Heart right ventricle (tissue), 16 donors: ENCODE measurements around the gene CLCN2. TPM values are rescaled to one million over a fixed set of nuclear protein-coding genes. Genes with fewer than 3 reads are reported as not detected.

Source experiments
- ATAC-seq, 8 donors: fragments of 200-7000 bp; cut with Tn5 transposase; one replicate each; pipeline ENCODE4 v1.9.1; 2020; ENCODE audit warnings: mild to moderate bottlenecking in 8 of 8, moderate library complexity in 8 of 8, moderate number of reproducible peaks in 1 of 8
- DNase-seq, 2 donors: peaks; one replicate each; pipeline ENCODE4 v3.0.0-alpha.2; 2020
- H3K27ac ChIP-seq, 10 donors: fragments of 200-600 bp; sonication (generic) in 2 of 10; one replicate each; pipeline versions ENCODE4 v1.5.0 to v1.8.0; 2020 to 2022; ENCODE audit warnings: mild to moderate bottlenecking in 3 of 10
- H3K27me3 ChIP-seq, 7 donors: fragments of 200-600 bp; one replicate each; pipeline ENCODE4 v1.8.0; 2021 to 2022; ENCODE audit warnings: mild to moderate bottlenecking in 2 of 7
- H3K36me3 ChIP-seq, 9 donors: fragments of 200-600 bp; sonication (generic) in 1 of 9; one replicate each; pipeline versions ENCODE4 v1.5.0 to v1.8.0; 2020 to 2022; ENCODE audit warnings: mild to moderate bottlenecking in 2 of 9
- H3K4me1 ChIP-seq, 9 donors: fragments of 200-600 bp; sonication (generic) in 1 of 9; one replicate each; pipeline versions ENCODE4 v1.5.0 to v1.8.0; 2020 to 2022; ENCODE audit warnings: mild to moderate bottlenecking in 4 of 9
- H3K4me3 ChIP-seq, 10 donors: fragments of 200-600 bp; sonication (generic) in 2 of 10; one replicate each; pipeline versions ENCODE4 v1.5.0 to v1.8.0; 2020 to 2022; ENCODE audit warnings: mild to moderate bottlenecking in 7 of 10, moderate library complexity in 2 of 10
- H3K9me3 ChIP-seq, 11 donors: fragments of 200-600 bp in 10 of 11; sonication (generic) in 2 of 11; one replicate each; pipeline versions ENCODE4 v1.5.0 to v1.8.0; 2013 to 2022; ENCODE audit warnings: mild to moderate bottlenecking in 2 of 11, control low read depth in 1 of 11, moderate library complexity in 1 of 11
- CTCF ChIP-seq, 9 donors: fragments of 200-600 bp; sonication (generic) in 2 of 9; IDR thresholded peaks; one replicate each; pipeline versions ENCODE4 v1.5.0 to v1.8.0; 2021 to 2022; ENCODE audit warnings: antibody characterized with exemption in 9 of 9, mild to moderate bottlenecking in 5 of 9, moderate library complexity in 1 of 9
- WGBS, 2 donors: extraction: QIAGEN DNeasy Blood & Tissue Kit; methylation state at CpG; one replicate each; pipeline ENCODE4 v1.1.7; 2013; ENCODE audit warnings: inconsistent platforms in 1 of 2; 5-methylcytosine and 5-hydroxymethylcytosine counted together
- intact Hi-C, 10 donors: fragments of 100-400 bp; cut with DNase I; formaldehyde crosslinking; loops; one replicate each; pipeline versions ENCODE4 v1.11.1 to v1.14.2; 2022
- polyA plus RNA-seq, 2 donors: library from polyadenylated mRNA; stranded (reverse); fragments of 200-250 nt; gene quantifications; one replicate each; pipeline ENCODE4 v1.2.3, GENCODE V29; 2013
- total RNA-seq, 10 donors: library from RNA; stranded (reverse); fragmentation: NEBNext Ultra II Directional in 3 of 10; extraction: Animal tissue kit (Norgen Biotek cat#: 25700) in 3 of 10; gene quantifications; one replicate each; pipeline versions ENCODE4 v1.2.1 to v1.2.4, GENCODE V29; 2021 to 2023
- donor health status: Arrhythmogenic right ventricular cardiomyopathy.
- donor health status: ischemic (EF 13 %, LVEDD 7.1; RV severe dilation, severe dysfunction).
- donor health status: healthy with polysubstance abuse.
- donor health status: DM: no; HTN: yes; CAD: no.
- donor health status: DM: no; HTN: no; CAD: no.
- donor health status: ischemic (EF 25% LVEDD 6.9; RV normal size, moderate dysfunction).
- donor health status: ischemic (EF 25% LVEDD 5.7; RV mildly dilated, moderate dysfunction).
- donor health status: healthy.
- donor health status: DM: yes; HTN: yes; CAD: no.
- donor health status: Ischemic cardiomyopathy.
- donor health status: ischemic (EF 35%, LVEDD 5.7; RV mildly dilated, moderate dysfunction).
- donor health status: nonischemic (EF 11% LVEDD 7.7; RV severe dilation, severe dysfunction).
- donor health status: DM: yes; HTN: yes; CAD: no.
- donor health status: PGD.
- donor health status: ischemic (EF 29% LVEDD 5.4; RV normal size, mild dysfunction).
- donor health status: nonischemic (EF 23%, LVEDD 6.1; RV moderate dilation, normal function).

Gene CLCN2
- total and polyA plus RNA-seq, 12 donors, result 1.3 to 8.4 (median 2.4) TPM

GRCh38 chr3:184296616-184297015 lies 64.8 kb downstream of the CLCN2 start:
- peaks cover 5 to 24% (median 16%) of the 10 kb centered on the region in 9 donors for H3K4me1 ChIP-seq
- H3K4me3 ChIP-seq, result no peak overlapping the region
- intact Hi-C loops, result loop anchor here in 4 of 10 donors (5.0 to 10.0 kb wide), 5 partner anchors 49 to 402 kb away; partner anchors contain the start of genes ABCF3 (in 1 of the 4), ALG3 (in 1 of the 4) and EEF1AKMT4 (in 1 of the 4)
- H3K36me3 ChIP-seq, result peaks cover 0 to 16% (median 13%) of the 10 kb centered on the region in 9 donors
- ATAC-seq, result no peak
- H3K27ac ChIP-seq, result no peak overlapping the region
- TF ChIP-seq CTCF (IDR thresholded peaks at IDR 0.05), result no peak
- WGBS, 2 donors, result 79 to 81% methylated on average over 7 of the region's 7 CpGs
- no peaks in the 10 kb centered on the region for H3K9me3 ChIP-seq
- H3K27me3 ChIP-seq, result peaks cover 0 to 4% (median 0%) of the 10 kb centered on the region in 7 donors
- DNase-seq, result no peak

Other genes starting within 250 kb of the CLCN2 start
- 10 to 100 TPM; 26.8 to 37.3 (median 31.6) TPM for gene EIF2B5, start 226.2 kb downstream of the CLCN2 start, total RNA-seq
- 10 to 100 TPM; 30.6 to 44.6 TPM for gene EIF2B5, start 226.2 kb downstream of the CLCN2 start, polyA plus RNA-seq
- 10 to 100 TPM; 52.6 to 81.7 (median 68.6) TPM for gene DVL3, start 206.2 kb downstream of the CLCN2 start, total RNA-seq
- gene DVL3, start 206.2 kb downstream of the CLCN2 start, polyA plus RNA-seq, result 10 to 100 TPM; 37.5 to 42.0 TPM
- gene AP2M1, start 186.8 kb downstream of the CLCN2 start, total RNA-seq, result 100 to 1,000 TPM; 263 to 371 (median 321) TPM
- gene AP2M1, start 186.8 kb downstream of the CLCN2 start, polyA plus RNA-seq, result 100 to 1,000 TPM; 187 to 390 TPM
- gene ABCF3, start 175.4 kb downstream of the CLCN2 start, total RNA-seq, result 10 to 100 TPM; 60.1 to 90.7 (median 68.3) TPM
- 10 to 100 TPM; 78.0 to 87.9 TPM for gene ABCF3, start 175.4 kb downstream of the CLCN2 start, polyA plus RNA-seq
- gene VWA5B2, start 132.0 kb downstream of the CLCN2 start, total RNA-seq, result under 1 TPM in 1 of 10 donors, not detected in 9; 0.09 TPM
- under 1 TPM in 1 of 2 donors, not detected in 1; 0.03 TPM for gene VWA5B2, start 132.0 kb downstream of the CLCN2 start, polyA plus RNA-seq
- 10 to 100 TPM; 10.7 to 25.1 (median 13.3) TPM for gene ALG3, start 112.6 kb downstream of the CLCN2 start, total RNA-seq
- gene ALG3, start 112.6 kb downstream of the CLCN2 start, polyA plus RNA-seq, result 10 to 100 TPM; 16.8 to 63.6 TPM
- gene EEF1AKMT4, start 111.9 kb downstream of the CLCN2 start, total RNA-seq, result 1 to 10 TPM in 7 of 10 donors, under 1 TPM in 3; 0.49 to 2.3 (median 1.1) TPM
- gene EEF1AKMT4, start 111.9 kb downstream of the CLCN2 start, polyA plus RNA-seq, result 10 to 100 TPM in 1 of 2 donors, under 1 TPM in 1; 0.95 to 19.4 TPM
- gene CAMK2N2, start 100.1 kb downstream of the CLCN2 start, total RNA-seq, result under 1 TPM in 3 of 10 donors, not detected in 7; 0.20 to 0.30 (median 0.25) TPM
- under 1 TPM in 1 of 2 donors, not detected in 1; 0.12 TPM for gene CAMK2N2, start 100.1 kb downstream of the CLCN2 start, polyA plus RNA-seq
- under 1 TPM in 2 of 10 donors, not detected in 8; 0.20 to 0.28 TPM for gene ECE2, start 85.6 kb downstream of the CLCN2 start, total RNA-seq
- not detected for gene ECE2, start 85.6 kb downstream of the CLCN2 start, polyA plus RNA-seq
- 100 to 1,000 TPM; 210 to 254 (median 231) TPM for gene PSMD2, start 62.4 kb downstream of the CLCN2 start, total RNA-seq
- gene PSMD2, start 62.4 kb downstream of the CLCN2 start, polyA plus RNA-seq, result 100 to 1,000 TPM in 1 of 2 donors, 10 to 100 TPM in 1; 49.0 to 288 TPM
- 100 to 1,000 TPM; 203 to 316 (median 209) TPM for gene EIF4G1, start 47.0 kb downstream of the CLCN2 start, total RNA-seq
- 100 to 1,000 TPM; 142 to 277 TPM for gene EIF4G1, start 47.0 kb downstream of the CLCN2 start, polyA plus RNA-seq
- gene FAM131A, start 24.0 kb downstream of the CLCN2 start, total RNA-seq, result 10 to 100 TPM; 23.0 to 36.5 (median 26.7) TPM
- 10 to 100 TPM; 21.6 to 32.5 TPM for gene FAM131A, start 24.0 kb downstream of the CLCN2 start, polyA plus RNA-seq
- gene POLR2H, start 105 bp upstream of the CLCN2 start, total RNA-seq, result 10 to 100 TPM; 17.4 to 31.0 (median 22.9) TPM
- gene POLR2H, start 105 bp upstream of the CLCN2 start, polyA plus RNA-seq, result 10 to 100 TPM; 55.1 to 63.7 TPM
- gene THPO, start 16.6 kb upstream of the CLCN2 start, total RNA-seq, result 1 to 10 TPM in 2 of 10 donors, under 1 TPM in 5, not detected in 3; 0.16 to 1.3 (median 0.56) TPM
- 1 to 10 TPM in 1 of 2 donors, under 1 TPM in 1; 0.30 to 1.0 TPM for gene THPO, start 16.6 kb upstream of the CLCN2 start, polyA plus RNA-seq
- 10 to 100 TPM in 1 of 10 donors, 1 to 10 TPM in 9; 1.4 to 10.9 (median 3.7) TPM for gene CHRD, start 18.4 kb upstream of the CLCN2 start, total RNA-seq
- 10 to 100 TPM in 1 of 2 donors, 1 to 10 TPM in 1; 7.5 to 17.3 TPM for gene CHRD, start 18.4 kb upstream of the CLCN2 start, polyA plus RNA-seq
- gene EPHB3, start 200.2 kb upstream of the CLCN2 start, total RNA-seq, result 1 to 10 TPM in 7 of 10 donors, under 1 TPM in 3; 0.38 to 4.0 (median 2.3) TPM
- gene EPHB3, start 200.2 kb upstream of the CLCN2 start, polyA plus RNA-seq, result under 1 TPM; 0.51 to 0.96 TPM